Measurements from ENCODE around the gene KRAS. TPM values are rescaled to one million over a fixed set of nuclear protein-coding genes. Genes with fewer than 3 reads are reported as not detected.

The KRAS gene
- total and polyA plus RNA-seq, 5 experiments from 2014 or later = 38.2 to 59.5 (median 49.3) TPM

DNA sequence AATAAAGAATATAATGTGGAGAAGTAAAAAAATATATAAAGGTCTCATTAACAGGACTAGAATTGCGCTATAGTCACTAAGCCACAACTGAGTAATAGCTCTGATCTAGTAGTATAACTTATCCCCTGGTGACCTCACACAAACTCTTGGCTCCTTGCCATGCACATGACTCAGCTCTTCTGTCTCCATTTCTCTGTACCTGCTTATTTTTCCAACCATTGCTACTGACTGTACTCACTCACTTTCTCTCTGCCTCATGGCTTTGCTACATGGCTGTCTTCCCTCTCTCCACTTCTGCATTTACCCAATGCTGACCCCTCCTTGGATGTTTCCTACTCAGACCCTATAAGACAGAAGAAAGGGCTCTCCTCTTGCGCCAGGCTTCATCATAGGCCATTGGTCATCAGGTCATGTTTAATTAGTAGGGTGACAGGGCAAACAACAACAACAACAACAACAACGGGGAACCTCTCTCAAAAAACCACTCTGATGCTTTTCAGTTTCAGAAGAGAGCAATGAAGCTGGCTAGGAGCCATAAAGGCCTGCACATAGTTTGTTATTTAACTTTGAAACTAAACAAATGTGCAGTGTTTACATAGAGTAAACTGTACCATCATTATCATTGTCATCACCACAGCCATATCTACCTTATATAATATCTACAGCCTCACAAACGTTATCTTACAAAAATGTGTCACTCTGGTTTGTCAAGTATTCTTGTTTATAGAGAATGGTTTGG is 25.6 kb upstream of the KRAS start:
- H3K4me3 Mint-ChIP-seq = no peak overlapping the region
- POLR2A ChIA-PET = no interaction called here

DNA sequence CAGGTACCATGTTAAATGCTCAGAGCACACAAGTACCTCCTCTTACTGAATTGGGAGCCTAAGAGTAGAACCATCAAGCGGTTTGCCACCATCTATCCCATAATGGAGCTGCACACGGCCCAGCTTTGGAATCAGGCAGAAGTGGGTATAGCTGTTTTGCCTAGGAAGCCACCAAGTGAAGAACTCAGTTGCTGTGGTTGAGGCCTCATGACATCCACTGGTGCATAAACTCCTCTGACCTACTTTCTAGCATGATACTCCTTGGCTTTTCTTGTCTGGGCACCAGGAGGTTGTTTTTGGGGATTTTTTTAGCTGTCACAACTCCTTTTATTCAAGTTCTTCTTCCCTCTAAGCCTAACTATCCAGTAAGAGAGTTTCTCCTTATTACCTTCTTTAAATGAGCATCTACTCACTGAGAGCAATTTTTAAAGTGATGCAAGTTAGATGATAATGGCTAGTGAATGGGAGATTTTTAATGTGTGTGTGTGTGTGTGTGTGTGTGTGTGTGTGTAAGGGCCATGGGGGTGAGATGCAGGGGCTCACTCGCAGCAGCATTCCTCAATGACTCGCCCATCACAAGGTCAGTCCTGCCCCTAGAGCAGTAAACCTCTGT is 20.9 kb upstream of the KRAS start:
- H3K27ac Mint-ChIP-seq = no peak overlapping the region
- H3K9me3 Mint-ChIP-seq = no peaks in the 10 kb centered on the region
- no peak overlapping the region for H3K4me3 Mint-ChIP-seq
- no peaks in the 10 kb centered on the region for H3K36me3 Mint-ChIP-seq
- ATAC-seq (no peak), DNase-seq (no peak)
- H3K4me1 Mint-ChIP-seq = peaks cover 3 to 13% (median 7%) of the 10 kb centered on the region in 4 donors
- H3K27me3 Mint-ChIP-seq = no peaks in the 10 kb centered on the region
- POLR2A ChIA-PET = interaction anchor here (1.0 to 1.3 kb wide), 2 partner anchors 21 to 116 kb away, joined by 4 to 5 read pairs; partner anchors contain the start of gene KRAS

More for the DNA sequence above, 25.6 kb upstream of the KRAS start:
- peaks cover 14 to 28% (median 22%) of the 10 kb centered on the region in 4 donors for H3K4me1 Mint-ChIP-seq
- no peak for ATAC-seq
- DNase-seq = peak in 1 of 10 donors; percentile 20
- H3K36me3 Mint-ChIP-seq = no peaks in the 10 kb centered on the region
- H3K27me3 Mint-ChIP-seq = no peaks in the 10 kb centered on the region
- H3K9me3 Mint-ChIP-seq = peaks cover 0 to 4% (median 0%) of the 10 kb centered on the region in 9 donors
- peak overlapping the region in 3 of 10 donors; percentile 20 to 71 (median 27) for H3K27ac Mint-ChIP-seq

DNA sequence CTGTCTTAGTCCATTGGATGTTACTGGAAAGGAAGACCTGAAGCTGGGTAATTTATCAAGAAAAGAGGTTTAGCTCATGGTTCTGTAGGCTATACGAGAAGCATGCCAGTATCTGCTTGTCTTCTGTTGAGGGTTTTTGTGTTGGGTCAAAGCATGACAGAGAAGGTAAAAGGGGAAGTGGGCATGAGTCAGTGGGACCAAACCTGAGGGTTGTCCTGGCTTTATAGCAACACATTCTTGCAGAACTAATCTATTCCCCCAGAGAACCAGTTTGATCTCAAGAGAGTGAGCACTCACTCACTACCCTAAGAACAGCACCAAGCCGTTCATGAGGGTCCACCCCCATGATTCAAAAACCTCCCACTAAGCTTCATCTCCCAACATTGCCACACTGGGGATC is 19.0 kb upstream of the KRAS start:
- Mint-ChIP-seq H3K9me3 (no peaks in the 10 kb centered on the region), H3K4me1 (peaks cover 0 to 10% (median 4%) of the 10 kb centered on the region in 4 donors), H3K27ac (peak overlapping the region in 3 of 10 donors; percentile 6 to 59 (median 49)), H3K27me3 (no peaks in the 10 kb centered on the region), H3K36me3 (no peaks in the 10 kb centered on the region), H3K4me3 (no peak overlapping the region)
- ATAC-seq (peak in 1 of 2 donors; percentile 33), DNase-seq (no peak)
- POLR2A ChIA-PET = interaction anchor here (1.8 kb wide), 1 partner anchor 19 kb away, joined by 4 read pairs; the partner anchor contains the start of gene KRAS

DNA sequence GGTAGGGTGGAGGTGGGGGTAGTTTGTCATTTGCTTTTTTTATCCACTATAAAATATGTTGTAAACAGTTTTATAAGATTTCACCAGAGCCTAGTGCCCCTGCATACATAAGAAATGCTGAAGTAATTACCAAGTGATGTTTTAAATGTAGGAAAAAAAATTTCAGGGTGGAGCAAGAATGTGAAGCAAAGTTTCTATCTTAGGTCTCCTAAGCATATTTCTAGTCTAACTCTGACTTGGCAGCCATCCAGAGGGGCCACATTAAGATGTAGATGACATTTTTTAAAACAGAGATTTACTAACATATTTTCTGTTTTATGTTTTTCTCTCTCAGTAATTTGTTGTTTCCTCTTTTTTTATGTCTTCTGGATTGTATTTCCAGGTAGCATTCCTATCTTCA is 15.8 kb upstream of the KRAS start:
- Mint-ChIP-seq H3K27ac (no peak overlapping the region), H3K4me1 (peaks cover 0 to 21% (median 3%) of the 10 kb centered on the region in 4 donors), H3K9me3 (no peaks in the 10 kb centered on the region), H3K4me3 (no peak overlapping the region), H3K27me3 (no peaks in the 10 kb centered on the region), H3K36me3 (no peaks in the 10 kb centered on the region)
- ATAC-seq (no peak), DNase-seq (no peak)
- POLR2A ChIA-PET = no interaction called here

DNA sequence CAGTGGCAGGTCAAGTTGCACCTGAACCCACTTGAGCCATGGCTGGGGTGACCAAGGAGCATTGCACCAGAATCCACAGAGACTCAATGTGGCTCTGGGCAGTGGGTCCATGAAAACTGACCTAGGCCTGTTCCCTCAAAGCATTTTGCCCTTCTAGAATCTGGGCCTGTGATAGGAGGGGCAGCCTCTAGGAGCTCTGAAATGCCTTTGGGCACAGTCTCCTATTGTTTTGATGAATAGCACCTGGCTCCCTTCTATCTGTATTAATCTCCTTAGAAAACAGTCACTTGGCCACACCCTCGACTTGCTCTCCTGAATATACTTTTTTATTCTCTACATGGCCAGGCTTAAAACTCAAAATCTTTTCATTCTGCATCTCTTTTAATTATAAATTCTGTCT is 14.1 kb upstream of the KRAS start:
- H3K4me1 Mint-ChIP-seq = peaks cover 0 to 18% (median 3%) of the 10 kb centered on the region in 4 donors
- peaks cover 0 to 3% (median 0%) of the 10 kb centered on the region in 3 donors for H3K36me3 Mint-ChIP-seq
- POLR2A ChIA-PET = interaction anchor here (0.9 to 1.4 kb wide), 4 partner anchors 9 to 122 kb away, joined by 3 to 5 read pairs (median 4); partner anchors contain the start of gene KRAS
- no peak overlapping the region for H3K27ac Mint-ChIP-seq
- DNase-seq = no peak
- H3K9me3 Mint-ChIP-seq = no peaks in the 10 kb centered on the region
- no peaks in the 10 kb centered on the region for H3K27me3 Mint-ChIP-seq
- no peak overlapping the region for H3K4me3 Mint-ChIP-seq
- no peak for ATAC-seq

DNA sequence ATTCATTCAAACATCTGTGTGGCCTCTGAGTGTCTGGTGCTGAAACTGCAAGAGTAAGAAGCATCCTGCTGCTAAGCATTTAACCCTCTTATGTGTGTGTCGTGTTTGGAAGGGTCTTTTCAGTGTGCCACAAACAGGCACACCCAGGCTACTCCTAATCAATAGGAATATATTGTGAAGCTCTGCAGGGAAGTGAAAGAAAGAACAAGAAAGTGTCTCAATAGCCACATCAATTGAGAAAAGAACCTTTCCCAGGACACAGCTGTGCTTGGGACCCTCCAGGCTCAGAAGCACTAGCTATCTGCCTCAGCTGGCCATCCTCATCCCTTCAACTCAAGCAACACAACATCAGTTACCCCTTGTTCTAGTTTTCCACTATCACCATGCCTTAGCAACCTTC is 13.4 kb upstream of the KRAS start:
- DNase-seq (no peak), ATAC-seq (no peak)
- Mint-ChIP-seq H3K9me3 (no peaks in the 10 kb centered on the region), H3K36me3 (peaks cover 0 to 3% (median 0%) of the 10 kb centered on the region in 3 donors), H3K4me1 (peaks cover 0 to 11% (median under 1%) of the 10 kb centered on the region in 4 donors), H3K4me3 (no peak overlapping the region), H3K27me3 (no peaks in the 10 kb centered on the region), H3K27ac (peak overlapping the region in 1 of 10 donors; percentile 2)
- POLR2A ChIA-PET = interaction anchor here (0.9 to 1.4 kb wide), 2 partner anchors 9 to 123 kb away, joined by 3 to 4 read pairs; no protein-coding TSS in a partner anchor

DNA sequence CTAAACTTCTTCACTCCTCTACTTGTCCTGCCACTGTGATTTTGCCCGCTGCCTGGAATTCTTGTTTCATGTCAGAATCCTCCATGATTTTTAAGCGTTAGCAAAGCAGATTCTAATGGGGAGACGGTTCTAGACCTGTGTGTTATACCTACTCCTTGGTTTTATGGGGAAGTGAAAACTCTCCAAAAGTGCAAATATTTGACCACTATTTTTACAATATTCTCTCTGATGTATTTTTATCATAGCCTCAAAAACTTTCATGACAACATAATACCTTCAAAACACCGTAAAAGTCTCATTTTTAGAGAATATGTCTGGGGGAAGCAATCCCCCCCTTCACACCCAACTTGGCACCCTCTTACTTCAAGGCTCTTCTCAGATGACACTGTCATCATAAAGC is 12.9 kb upstream of the KRAS start:
- ATAC-seq (no peak), DNase-seq (no peak)
- Mint-ChIP-seq H3K27me3 (no peaks in the 10 kb centered on the region), H3K36me3 (peaks cover 0 to 3% (median 0%) of the 10 kb centered on the region in 3 donors), H3K4me3 (no peak overlapping the region), H3K9me3 (no peaks in the 10 kb centered on the region), H3K27ac (no peak overlapping the region), H3K4me1 (peaks cover 0 to 10% (median under 1%) of the 10 kb centered on the region in 4 donors)
- POLR2A ChIA-PET = interaction anchor here (1.4 kb wide), 1 partner anchor 124 kb away, joined by 3 read pairs; no protein-coding TSS in a partner anchor

DNA sequence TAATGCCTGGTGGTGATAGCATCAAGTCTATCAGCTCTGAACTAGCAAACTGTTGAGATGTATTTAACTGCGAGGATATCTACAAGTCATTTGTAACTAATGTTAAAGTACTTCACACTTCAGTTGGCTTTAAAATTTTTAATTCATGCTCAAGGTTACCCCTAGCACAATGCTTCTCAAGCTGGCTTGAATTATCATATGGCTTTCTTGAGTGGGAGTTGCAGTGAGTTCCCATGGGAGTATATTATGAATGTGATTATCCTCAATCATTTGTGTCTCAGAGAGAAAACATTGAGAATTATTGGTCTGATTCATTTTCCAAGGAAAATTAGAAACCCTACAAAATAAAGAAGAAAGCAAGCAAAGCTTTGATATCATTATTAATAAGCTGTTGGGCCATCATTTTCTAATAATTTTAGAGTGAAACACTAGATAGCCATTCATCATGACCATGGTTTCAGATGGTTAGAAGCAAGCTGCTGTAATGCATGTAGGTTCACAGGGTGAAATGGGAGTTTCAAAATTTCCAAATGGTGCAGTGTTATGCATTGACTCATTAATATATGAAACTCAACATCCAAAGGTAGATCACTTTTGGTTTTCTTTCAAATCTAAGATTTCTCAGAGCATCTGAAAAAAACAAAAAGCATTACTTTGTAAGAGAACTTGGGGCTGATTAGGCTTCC is 11.8 kb upstream of the KRAS start:
- ATAC-seq (no peak), DNase-seq (no peak)
- POLR2A ChIA-PET = no interaction called here
- peaks cover 0 to 10% (median under 1%) of the 10 kb centered on the region in 4 donors for H3K4me1 Mint-ChIP-seq
- no peaks in the 10 kb centered on the region for H3K27me3 Mint-ChIP-seq
- H3K9me3 Mint-ChIP-seq = no peaks in the 10 kb centered on the region
- H3K4me3 Mint-ChIP-seq = no peak overlapping the region
- no peak overlapping the region for H3K27ac Mint-ChIP-seq
- peaks cover 0 to 3% (median 0%) of the 10 kb centered on the region in 3 donors for H3K36me3 Mint-ChIP-seq

DNA sequence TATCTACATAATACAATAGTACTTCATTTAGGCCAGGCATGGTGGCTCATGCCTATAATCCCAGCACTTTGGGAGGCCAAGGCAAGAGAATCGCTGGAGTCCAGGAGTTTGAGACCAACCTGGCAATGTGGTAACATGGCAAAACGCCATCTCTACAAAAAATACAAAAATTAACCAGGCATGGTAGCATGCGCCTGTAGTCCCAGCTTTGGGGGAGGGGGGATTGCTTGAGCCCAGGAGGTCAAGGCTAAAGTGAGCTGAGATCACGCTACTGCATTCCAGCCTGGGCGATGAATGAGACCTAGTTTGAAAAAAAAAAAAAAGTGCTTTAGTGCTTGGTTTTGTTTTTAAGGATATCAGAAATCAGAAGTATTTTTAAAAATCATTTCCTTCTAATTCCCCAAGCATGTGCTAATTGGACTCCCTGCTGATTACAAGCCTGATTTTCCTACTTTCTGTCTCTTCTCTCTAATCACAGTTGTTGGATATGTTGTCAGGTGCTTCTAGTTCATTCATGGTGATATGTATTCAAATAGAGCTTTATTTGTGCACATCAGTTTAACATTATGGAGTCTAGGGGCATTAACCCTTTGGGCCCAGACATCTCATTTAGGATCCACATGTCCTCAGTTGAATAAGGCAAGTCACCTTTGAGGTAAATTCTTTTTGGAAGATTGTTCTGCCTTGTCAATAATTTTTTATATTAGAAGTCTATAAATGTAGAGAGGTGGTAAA is 7.0 kb upstream of the KRAS start:
- no peaks in the 10 kb centered on the region for H3K27me3 Mint-ChIP-seq
- no peak for DNase-seq
- H3K27ac Mint-ChIP-seq = no peak overlapping the region
- POLR2A ChIA-PET = no interaction called here
- ATAC-seq = no peak
- H3K4me3 Mint-ChIP-seq = no peak overlapping the region
- no peaks in the 10 kb centered on the region for H3K9me3 Mint-ChIP-seq
- peaks cover 5 to 9% (median 8%) of the 10 kb centered on the region in 4 donors for H3K4me1 Mint-ChIP-seq
- H3K36me3 Mint-ChIP-seq = peaks cover 0 to 3% (median 0%) of the 10 kb centered on the region in 3 donors

DNA sequence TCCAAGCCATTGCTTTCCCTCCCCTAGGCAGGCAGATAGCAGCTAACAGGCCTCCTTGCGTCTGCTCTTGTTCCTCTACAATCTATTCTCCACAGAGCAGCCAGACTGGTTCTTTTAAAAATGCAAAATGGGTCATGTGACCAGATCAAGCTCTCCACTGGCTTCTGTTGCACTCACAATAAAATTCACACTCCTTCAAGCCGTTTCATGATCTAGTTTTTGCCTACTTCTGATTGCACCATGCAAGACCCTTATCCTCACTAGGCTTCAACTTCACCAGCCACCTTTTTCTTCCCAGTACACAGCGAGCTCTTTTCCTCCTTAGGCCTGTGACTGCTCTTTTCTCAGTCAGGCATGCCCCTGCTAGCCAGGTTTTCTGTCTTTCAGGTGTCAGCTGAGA is 6.1 kb upstream of the KRAS start:
- Mint-ChIP-seq H3K9me3 (no peaks in the 10 kb centered on the region), H3K4me1 (peaks cover 7 to 16% (median 10%) of the 10 kb centered on the region in 4 donors), H3K4me3 (no peak overlapping the region), H3K36me3 (peaks cover 0 to 3% (median 0%) of the 10 kb centered on the region in 3 donors), H3K27me3 (no peaks in the 10 kb centered on the region), H3K27ac (peak overlapping the region in 2 of 10 donors; percentile 19 to 57)
- ATAC-seq (no peak), DNase-seq (no peak)
- POLR2A ChIA-PET = no interaction called here

DNA sequence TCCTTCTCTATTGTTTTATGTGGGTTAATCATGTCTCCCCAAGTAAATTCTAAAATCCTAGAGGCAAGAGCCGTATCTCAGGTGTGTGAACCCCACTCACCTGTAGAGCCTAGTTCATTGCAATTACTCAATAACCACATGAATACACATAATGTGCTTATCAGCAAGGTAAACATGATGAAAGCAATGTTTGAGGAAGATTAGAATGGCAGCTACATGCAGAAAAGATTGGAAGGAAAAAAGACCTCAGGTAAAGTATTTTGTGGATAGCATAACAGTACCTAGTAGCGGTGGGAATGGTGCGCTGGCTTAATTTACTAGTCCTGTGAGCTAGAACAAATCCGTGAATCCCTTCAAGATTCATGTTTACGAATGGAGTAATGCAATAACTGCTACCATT is 5.3 kb upstream of the KRAS start:
- ATAC-seq = no peak
- Mint-ChIP-seq H3K9me3 (no peaks in the 10 kb centered on the region), H3K4me3 (no peak overlapping the region), H3K36me3 (peaks cover 0 to 3% (median 0%) of the 10 kb centered on the region in 3 donors), H3K27me3 (no peaks in the 10 kb centered on the region), H3K27ac (no peak overlapping the region), H3K4me1 (peaks cover 7 to 19% (median 15%) of the 10 kb centered on the region in 4 donors)
- POLR2A ChIA-PET = no interaction called here
- DNase-seq = no peak

DNA sequence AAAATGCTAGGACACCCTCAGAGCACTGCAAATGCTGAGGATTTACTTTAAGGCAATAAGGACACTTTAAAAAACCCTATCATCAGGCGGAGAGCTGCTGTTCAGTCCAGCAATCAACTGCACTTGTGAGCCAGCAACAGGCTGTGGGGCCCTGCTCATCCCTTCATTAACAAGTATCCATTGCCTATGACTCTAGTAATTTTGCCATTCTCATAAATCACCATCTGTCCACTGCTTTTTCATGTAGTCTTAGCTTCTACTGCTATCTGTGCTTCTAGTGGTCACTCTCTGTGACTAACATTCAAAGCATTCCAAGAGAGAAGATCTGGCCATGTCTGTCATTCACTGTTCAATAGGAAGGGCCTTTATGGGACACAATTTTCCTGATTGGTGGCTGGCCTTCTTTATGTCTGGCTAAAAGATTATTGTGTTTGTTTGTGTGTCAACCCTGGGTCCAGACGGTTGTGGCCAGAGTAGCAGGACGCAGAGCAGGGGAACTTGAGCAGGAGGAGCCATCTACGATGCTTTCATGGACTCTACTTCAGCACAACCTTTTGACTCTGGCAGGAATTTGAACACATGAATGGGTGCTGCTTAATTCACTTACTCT is 3.6 kb upstream of the KRAS start:
- Mint-ChIP-seq H3K4me1 (peaks cover 11 to 25% (median 23%) of the 10 kb centered on the region in 4 donors), H3K36me3 (no peaks in the 10 kb centered on the region), H3K27ac (peak overlapping the region in 4 of 10 donors; percentile 11 to 44 (median 36)), H3K4me3 (no peak overlapping the region), H3K9me3 (no peaks in the 10 kb centered on the region), H3K27me3 (no peaks in the 10 kb centered on the region)
- POLR2A ChIA-PET = no interaction called here
- no peak for ATAC-seq
- DNase-seq = no peak

All from naive thymus-derived CD8-positive, alpha-beta T cell (primary cell).